Stimulated activated CD4-positive, alpha-beta T cell treated with anti-CD3 and anti-CD28 coated beads, Interleukin-1b, Interleukin-23, amount 100 ng/mL, for 24 hours (primary cell): ENCODE data around the gene GATA2.

ENCODE experiments used
- DNase-seq, 4 experiments: peaks; one replicate each; pipeline ENCODE4 v3.0.0-alpha.2; 2020; ENCODE audit warnings: low read depth in 4 of 4, low spot score in 1 of 4

Gene GATA2

GRCh38 chr3:128457937-128458336 lies 35.1 kb downstream of the GATA2 start:
- DNase-seq = no peak

GRCh38 chr3:128456776-128457715 lies 36.0 kb downstream of the GATA2 start:
- no peak for DNase-seq

GRCh38 chr3:128455786-128456748 lies 36.9 kb downstream of the GATA2 start:
- DNase-seq = no peak

- DNase-seq = no peak
Observed at GRCh38 chr3:128455116-128455515, 37.9 kb downstream of the GATA2 start.

- no peak for DNase-seq
Observed at GRCh38 chr3:128454310-128454618, 38.7 kb downstream of the GATA2 start.

- no peak for DNase-seq
Observed at GRCh38 chr3:128453501-128454309, 39.3 kb downstream of the GATA2 start.

- no peak for DNase-seq
Observed at GRCh38 chr3:128452678-128453275, 40.2 kb downstream of the GATA2 start.

GRCh38 chr3:128452120-128452519 lies 40.9 kb downstream of the GATA2 start:
- no peak for DNase-seq

GRCh38 chr3:128449111-128449638 lies 43.8 kb downstream of the GATA2 start:
- DNase-seq = no peak

- DNase-seq = no peak
Observed at GRCh38 chr3:128448491-128448890, 44.5 kb downstream of the GATA2 start.

GRCh38 chr3:128447561-128448013 lies 45.4 kb downstream of the GATA2 start:
- peak in 2 of 4 experiments; percentile 43 to 58 for DNase-seq

- DNase-seq = no peak
Observed at GRCh38 chr3:128446821-128447220, 46.2 kb downstream of the GATA2 start.

- no peak for DNase-seq
Observed at GRCh38 chr3:128445357-128445756, 47.6 kb downstream of the GATA2 start.

GRCh38 chr3:128443771-128444170 lies 49.2 kb downstream of the GATA2 start:
- DNase-seq = no peak

GRCh38 chr3:128442949-128443348 lies 50.1 kb downstream of the GATA2 start:
- DNase-seq = no peak

- no peak for DNase-seq
Observed at GRCh38 chr3:128442070-128442469, 50.9 kb downstream of the GATA2 start.

GRCh38 chr3:128439226-128439625 lies 53.8 kb downstream of the GATA2 start:
- no peak for DNase-seq

- no peak for DNase-seq
Observed at GRCh38 chr3:128438488-128439072, 54.4 kb downstream of the GATA2 start.

- DNase-seq = no peak
Observed at GRCh38 chr3:128436214-128436613, 56.8 kb downstream of the GATA2 start.

GRCh38 chr3:128435561-128435960 lies 57.4 kb downstream of the GATA2 start:
- no peak for DNase-seq
